IPS-NIHi7 (cell line): ENCODE data around the gene YPEL1.
A peak's percentile ranks its signal among the peaks of the same experiment; 100 is the strongest.
"Not testable (repeated sequence)": the region's sequence is repeated elsewhere in the genome, so short reads cannot be mapped to it uniquely, and the experiment has no call there.

Source experiments
- DNase-seq: peaks from one replicate; pipeline ENCODE4 v3.0.0; 2012; ENCODE audit warnings: mixed read lengths; ENCODE audit errors: extremely low spot score

YPEL1 gene

DNA sequence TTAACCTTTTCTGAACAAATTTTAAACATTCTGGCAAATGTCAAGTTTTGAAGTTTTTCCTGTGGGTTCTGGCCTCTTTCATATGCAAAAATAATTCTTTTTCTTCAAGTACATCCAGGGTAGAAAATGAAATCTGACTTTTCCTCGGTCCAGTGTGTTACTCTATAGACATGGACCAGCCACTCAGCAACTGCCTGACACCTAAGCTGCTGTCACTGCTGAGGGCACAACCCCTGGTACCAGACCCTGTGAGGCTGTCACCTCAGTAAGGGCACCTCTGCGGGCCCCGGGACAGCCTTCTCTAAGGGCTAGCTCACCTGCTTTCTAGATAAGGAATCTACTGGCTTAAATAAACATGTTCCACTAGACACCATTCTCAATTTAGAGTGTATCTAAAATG, 36.0 kb downstream of the YPEL1 start:
- DNase-seq = no peak

DNA sequence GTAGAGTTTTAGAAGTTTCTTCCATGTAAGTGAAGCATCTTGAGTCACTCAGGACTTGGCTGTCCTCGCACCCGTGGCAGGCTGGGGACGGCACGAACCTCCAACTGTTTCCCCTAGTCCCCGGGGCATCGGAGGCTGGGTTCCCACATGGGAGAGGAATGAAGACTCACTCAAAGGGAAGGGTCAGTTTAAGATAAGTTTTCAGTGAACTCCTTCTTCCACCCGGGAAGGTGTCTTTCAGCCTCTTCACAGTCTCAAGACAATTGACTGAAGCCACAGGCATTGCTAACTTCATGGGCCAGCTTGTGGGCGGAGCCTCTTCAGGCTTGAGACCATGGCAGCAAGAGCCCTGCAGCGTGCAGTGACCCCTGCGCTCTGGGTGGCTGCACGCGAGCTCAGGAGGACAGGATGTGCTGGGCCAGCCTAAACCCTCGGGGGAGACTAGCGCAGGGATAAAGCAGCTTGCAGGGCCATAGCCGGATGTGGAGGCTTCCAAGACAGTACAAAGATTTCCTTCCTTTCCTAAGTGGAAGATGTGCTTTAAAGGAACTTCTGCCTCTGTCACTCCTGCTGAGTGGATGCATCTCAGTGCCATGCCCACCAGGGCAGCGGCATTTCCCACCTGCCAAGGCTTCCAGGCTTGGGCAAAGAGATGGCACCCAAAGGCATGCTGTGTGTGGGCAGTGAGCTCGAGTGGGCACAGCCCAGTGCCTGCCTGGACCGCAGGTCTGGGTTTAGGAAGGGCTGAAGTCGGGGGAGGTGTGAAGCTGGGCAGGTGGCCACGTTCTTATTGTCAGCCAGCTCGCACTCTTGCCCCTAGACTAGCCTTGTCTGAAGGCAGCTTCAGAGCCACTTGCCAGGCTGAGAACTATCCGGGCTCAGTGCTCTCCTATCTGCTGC, 36.9 kb downstream of the YPEL1 start:
- DNase-seq = peak; percentile 38

DNA sequence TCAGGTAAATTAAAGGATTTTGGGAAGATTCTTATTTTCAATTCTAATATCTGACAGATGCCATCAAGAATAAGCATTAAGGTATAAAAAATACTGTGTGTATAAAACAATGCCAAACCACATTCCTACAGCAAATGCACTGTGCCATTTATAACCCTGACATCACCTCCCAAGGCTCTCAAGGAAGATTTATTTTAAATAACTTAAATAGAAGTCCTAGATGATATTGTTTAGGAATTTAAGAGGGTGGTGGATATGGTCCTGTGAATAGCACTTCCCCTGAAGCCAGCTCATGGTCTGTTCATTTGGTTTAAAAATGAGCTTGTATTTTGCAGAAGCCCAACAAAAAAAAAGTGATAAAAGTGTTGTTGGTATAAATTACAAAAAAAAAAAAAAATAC, 37.7 kb downstream of the YPEL1 start:
- DNase-seq = no peak

DNA sequence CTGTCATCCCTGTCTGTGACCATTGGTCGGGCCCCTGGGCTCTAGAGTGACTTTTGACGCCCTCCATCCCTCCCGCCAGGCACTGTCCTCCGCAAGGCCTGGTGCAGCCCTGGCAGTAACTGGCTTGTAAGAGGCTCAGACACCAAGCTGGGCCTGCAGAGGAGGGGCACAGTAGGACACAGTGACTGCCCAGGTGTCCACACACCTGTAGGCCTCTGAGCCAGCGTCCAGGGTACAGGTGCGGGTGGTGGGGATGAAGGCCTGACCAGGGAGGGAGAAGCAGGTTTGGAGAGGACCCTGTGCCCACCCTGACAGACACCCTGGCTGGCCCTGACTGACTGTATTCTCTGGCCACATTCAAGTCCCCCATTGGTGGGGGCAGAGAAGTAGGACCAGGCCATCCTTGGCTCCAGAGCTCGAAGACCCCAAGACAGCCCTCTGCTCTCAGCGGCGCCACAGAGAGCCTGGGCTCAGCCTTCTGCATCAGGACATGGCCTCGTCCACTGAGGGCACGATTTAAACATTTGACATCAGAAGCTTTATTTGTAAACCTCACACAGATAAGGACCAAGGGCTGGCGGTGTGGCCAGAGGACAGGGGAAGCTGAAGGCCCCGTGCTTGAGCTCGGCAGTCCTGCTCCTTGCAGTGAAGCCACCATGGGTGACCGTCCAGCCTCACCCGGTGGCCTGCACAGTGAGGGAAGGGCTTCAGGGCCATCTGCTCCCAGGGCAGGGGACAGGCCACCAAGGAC, 38.4 kb downstream of the YPEL1 start:
- DNase-seq = no peak

DNA sequence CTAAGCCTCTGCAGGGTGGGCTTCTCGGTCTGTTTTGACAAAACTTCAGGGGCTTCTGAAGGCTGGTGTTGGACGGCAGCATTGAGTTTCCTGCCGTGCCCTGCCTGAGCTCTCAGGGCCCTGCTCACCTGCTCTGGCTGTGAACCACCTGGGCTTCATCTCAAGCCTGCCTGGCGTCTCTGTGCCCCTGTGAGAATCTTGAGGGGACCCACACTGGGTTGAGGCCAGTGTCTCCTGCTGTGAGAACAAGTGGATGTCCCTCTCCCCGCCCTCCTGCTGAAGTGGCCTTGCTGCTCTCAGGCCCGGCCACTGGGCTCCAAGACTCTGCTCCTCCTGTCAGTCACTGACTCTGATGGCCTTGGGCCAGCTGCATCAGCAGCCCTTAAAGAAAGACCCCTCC, 39.5 kb downstream of the YPEL1 start:
- DNase-seq = no peak

DNA sequence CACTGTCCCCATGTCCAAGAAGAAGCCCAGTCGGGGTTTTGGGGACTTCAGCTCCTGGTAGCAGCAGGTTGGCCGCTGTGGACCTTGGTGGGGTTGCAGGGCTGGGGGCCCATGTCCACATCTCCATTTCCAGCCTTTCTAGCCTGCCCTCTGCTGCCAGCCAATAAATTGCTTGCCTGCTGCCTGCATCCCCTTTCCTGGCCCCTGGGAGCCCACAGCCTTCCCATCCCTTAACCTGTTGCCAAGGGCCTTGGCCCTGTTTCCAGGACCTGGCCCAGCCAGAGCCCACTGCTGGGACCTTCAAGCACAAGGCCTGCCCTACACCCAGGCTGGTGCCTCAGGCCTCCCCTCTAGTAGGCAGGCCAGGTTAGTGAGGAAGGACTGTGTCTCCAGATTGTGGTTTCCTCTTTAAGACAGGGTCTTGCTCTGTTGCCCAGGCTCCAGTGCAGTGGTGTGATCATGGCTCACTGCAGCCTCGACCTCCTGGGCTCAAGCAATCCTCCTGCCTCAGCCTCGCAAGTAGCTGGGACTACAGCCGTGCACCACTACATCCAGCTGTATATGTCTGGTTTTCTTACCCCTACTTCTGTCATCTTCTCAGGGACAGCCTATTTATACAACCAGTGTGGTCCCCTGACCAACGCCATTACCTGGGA, 40.0 kb downstream of the YPEL1 start:
- DNase-seq = no peak

DNA sequence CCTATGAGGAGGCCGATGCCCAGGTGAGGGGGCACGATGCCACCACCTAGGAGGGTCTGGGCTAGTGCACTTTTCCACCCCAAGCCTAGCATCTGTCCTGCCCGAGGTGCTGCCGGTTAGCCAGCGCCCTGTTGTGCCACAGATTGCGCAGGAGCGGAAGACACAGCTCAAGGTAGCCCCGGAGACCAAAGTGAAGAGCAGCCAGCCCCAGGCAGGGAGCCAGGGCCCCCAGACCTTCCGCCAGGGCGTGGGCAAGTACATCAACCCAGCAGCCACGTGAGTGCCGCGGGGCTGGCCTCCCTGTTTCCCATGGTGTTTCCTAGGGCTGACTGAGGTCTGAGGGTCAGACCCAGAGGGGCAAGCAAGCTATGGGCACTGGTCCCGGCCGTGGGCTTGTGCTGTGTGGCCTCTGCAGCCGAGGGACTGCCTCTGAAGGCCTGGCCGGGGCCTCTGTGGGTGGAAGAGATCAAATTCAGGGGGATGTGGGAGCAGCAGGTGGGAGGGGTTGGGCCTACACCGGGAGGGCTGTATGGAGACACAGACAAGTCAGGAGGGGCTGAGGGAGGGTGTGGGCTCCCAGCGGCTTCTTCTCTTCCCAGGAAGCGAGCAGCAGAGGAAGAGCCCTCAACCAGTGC, 40.7 kb downstream of the YPEL1 start:
- DNase-seq = no peak

DNA sequence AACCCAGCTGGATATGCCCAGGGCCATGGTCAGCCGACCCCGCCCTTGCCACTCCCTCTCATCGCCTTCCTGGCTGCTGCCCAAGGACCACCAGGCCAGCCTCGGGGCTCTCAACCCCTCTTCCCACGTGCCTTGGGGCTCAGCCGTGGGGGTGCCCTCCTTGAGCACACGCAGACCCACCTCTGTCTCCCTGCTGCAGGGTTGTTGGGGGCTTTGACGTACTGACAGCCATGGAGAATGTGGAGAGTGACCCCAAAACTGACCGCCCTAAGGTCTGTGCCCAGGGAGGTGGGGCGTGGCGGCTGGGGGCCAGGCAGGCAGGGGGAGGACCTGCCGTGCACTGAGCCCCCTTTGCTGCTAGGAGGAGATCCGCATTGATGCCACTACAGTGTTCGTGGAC, 41.2 kb downstream of the YPEL1 start:
- DNase-seq = no peak

DNA sequence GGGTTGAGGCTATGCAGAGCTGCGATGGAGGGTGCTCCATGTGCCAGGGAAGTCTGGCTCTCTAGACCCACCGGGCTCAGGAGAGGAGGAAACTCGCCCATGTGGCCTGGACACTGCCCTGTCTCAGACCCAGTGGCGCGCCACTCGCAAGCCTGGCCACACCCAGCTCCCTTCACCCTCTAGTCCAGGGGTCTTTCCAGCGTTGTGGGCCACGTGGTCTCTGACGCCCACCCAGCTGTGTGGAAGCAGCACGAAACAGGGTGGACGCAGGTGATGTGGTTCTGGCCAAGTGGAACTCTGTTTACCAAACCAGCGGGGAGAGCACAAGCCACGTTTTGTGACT, 41.6 kb downstream of the YPEL1 start:
- DNase-seq = no peak

DNA sequence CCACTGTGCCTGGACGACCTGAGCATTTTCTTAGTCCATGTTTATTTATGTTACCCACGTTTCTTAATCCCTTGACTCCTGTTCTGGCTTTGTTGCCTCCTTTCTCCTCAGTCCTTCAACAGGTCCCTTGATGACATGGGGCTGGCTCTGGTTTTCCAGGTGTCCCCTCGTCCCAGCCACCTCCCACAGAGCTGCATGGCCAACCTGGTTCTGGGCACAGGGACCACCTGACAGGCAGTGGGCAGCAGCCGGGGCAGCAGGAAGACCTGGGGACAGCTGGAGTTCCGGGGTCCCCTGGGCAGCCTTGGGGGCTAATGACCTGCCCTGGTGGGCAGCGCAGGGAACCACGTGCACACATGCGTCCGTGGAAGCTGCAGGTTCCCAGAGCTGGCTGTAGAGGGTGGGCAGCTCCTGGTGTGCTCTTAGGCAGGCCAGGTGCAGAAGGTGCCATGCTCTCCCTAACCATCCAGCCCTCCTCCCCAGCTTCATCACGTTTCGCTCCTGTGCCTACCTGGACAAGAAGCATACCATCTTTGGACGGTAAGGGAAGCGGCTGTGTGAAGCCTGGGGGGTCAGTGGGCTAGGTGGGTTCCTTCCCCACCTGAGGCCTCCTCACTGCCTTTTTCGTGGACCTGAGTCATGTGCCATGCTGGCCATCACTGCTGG, 42.1 kb downstream of the YPEL1 start:
- DNase-seq = no peak

DNA sequence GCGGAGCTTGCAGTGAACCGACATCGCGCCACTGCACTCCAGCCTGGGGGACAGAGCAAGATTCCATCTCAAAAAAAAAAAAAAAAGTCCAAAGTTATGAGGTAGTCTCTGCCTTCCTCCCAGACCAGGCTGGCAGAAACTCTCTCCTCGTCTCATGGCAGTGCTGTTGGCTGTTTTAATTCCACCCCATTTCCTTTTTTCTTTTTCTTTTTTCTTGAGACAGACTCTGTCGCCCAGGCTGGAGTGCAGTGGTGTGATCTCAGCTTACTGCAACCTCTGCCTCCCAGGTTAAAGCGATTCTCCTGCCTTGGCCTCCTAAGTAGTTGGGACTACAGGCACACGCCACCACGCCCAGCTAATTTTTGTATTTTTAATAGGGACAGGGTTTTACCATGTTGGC, 42.7 kb downstream of the YPEL1 start:
- not testable (repeated sequence) for DNase-seq

DNA sequence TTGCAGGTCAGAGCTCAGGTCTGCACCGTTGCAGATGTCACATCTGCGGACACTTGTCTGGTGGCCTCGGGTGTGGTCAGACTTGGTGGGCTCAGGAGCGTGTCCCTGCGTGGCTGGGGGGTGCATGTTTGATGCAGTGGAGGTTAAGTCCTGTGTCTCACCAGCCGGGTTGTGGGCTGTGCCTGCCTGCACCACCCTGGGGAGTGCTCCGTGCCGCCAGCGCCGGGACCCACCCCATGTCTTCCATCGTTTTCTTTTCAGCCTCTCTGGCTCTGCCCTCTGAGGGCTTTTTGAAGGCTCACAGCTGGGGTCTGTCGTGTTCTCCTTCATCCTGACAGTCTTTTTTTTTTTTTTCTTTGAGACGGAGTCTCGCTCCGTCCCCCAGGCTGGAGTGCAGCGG, 43.8 kb downstream of the YPEL1 start:
- no peak for DNase-seq

DNA sequence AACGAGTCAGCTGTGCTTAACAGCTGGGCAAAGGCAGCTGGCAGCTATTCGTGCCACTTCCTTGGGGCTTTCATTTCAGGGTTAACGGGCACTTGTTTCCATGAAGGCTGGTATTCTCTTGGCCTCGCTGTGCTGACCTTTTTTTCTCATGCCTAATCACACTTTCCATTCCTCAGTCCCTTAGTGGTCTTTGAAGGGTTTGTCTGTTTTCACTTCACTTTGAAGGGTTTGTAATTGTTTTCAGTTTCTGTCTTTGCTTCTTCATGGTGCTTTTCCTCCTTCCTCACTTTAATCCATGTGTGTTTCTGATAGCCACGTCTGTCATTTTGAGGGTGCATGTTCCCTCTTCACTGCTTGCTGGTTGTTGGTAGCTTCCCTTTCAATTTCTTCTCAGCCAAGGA, 45.2 kb downstream of the YPEL1 start:
- DNase-seq = no peak

DNA sequence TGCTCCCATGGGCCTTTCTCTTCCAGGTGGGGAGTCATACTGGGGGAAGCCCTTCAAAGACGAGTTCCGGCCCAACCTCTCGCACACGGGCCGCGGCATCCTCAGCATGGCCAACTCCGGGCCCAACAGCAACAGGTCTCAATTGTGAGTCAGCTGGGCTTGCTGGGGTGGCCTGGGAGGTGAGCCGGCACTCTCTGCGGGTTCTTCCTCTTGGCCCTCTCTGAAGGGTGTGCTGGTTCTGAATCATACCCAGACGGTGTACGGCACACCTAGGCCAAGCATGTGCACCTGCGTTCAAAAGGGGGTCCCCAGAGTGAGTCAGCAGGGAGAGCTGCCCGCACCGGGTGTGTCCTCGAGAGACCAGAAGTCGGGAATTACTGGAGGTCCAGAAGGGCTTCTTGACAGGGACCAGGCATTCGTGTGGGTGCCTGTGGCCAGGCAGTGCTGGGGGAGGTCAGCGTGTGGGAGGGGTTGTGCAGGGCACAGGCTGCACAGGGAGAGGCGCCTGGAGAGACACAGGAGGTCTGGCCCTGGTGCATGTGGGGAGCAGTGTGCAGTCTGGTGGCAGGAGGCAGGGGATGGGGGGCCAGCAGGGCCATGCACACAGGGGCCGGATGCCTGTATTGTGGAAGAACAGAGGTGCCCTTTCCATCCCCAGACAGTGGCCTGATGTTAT, 46.8 kb downstream of the YPEL1 start:
- no peak for DNase-seq

DNA sequence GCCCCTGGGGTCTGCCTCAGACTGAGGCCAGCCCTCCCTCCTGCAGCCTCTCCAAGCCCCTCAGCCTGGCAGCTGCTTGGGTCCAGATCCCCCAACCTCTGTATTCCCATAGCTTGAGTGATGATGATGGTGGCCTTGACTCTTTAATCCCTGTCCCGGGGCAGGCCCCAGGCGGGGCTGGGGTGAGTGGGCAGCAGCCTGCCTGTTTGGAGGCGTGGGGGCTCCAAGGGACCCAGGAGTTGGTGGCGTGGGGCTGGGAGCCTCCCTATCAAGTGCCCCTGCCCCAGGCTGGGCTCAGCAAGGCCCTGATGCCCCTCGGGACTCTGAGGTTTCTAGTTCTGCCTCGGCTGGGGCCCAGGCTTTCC, 47.3 kb downstream of the YPEL1 start:
- DNase-seq = no peak

DNA sequence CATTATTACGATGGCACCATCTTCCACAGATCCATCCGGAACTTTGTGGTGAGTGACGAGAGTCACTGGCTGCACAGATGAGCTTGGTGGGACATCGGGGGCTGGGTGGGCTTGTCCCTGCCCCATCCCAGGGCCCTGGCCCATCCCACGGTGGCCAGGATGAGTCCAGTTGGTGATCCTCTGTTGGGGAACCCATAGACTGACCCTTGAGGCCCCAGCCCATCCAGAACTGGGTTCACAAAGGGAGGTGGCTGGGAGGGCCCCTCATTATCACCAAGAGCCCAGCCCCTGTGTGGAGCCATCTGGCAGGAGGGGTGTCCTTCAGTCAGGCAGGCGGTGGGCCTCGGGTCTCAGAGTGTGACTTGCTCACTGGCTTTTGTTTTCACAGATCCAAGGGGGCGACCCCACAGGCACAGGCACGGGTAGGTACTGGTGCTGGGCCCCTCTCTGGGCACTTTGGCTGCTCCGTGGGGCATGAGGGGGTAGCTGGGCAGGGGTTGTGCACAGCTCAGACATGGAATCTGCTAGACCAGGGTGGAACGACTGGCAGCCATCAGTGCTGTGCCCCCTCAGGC, 47.8 kb downstream of the YPEL1 start:
- no peak for DNase-seq

DNA sequence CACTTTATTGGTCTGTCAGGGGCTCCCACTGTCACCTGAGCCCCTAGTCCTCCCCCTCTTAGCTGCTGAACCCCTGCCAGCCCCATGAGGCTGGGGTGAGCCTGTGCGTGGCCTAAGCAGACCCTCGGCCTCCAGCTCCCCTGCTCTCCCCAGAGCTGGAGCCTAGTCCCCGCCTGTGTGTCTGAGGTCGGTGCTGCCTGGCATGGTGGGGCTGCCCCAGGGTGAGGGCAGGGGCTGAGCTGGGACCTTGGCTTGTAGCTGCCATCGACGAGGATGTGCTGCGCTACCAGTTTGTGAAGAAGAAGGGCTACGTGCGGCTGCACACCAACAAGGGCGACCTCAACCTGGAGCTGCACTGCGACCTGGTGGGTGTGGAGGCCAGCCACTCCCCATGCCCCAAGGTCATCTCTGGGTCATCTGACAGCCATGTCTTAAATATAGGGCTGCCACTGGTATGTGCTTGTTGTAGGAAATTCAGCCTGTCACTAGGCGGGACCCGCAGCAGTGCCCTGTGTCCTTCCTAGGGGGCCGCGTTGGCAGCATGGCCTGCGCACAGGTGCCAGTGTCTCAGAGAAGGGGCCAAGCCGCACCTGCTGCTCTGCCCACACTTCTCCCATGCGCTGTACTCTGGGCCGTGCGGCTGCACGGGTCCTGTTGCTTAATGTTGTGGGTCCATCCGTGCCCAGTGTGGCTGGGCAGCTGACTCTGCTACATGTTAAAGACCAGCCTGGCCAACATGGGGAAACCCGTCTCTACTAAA, 48.8 kb downstream of the YPEL1 start:
- no peak for DNase-seq

DNA sequence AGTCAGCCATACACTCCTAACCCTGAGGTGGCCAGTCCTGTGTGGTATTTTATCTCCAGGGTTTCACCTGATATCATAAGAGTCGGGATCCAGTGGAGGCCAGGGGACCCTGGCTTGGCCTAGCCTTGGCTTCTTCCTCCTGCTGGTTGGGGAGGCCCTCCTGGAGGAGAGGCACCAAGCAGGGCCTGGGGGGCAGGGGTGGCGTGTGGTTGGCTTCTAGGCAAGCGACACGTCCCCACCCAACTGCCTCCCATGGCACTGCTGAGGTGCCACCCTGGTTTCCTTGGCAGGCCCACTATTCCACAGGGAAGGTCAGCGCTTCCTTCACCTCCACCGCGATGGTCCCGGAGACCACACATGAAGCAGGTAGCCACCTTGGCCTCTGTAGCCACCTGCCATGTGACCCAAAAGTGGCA, 49.4 kb downstream of the YPEL1 start:
- DNase-seq = no peak

DNA sequence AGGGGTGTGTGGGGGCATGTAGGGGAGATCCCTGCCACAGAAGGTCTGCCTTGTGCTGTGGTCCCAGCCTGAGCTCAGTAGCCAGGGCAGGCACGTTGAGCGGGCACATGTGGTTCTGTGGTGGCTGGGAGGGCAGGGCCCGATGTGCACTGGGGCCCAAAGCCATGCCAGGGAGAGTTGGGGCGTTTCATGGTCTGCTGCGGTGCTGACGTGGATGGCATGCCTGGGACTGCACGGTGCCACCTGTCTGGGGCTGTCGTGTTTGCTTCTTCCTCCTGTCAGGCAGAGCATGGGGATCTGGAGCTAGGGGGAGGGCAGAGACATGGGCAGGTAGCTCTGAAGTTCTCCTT, 50.5 kb downstream of the YPEL1 start:
- DNase-seq = no peak

DNA sequence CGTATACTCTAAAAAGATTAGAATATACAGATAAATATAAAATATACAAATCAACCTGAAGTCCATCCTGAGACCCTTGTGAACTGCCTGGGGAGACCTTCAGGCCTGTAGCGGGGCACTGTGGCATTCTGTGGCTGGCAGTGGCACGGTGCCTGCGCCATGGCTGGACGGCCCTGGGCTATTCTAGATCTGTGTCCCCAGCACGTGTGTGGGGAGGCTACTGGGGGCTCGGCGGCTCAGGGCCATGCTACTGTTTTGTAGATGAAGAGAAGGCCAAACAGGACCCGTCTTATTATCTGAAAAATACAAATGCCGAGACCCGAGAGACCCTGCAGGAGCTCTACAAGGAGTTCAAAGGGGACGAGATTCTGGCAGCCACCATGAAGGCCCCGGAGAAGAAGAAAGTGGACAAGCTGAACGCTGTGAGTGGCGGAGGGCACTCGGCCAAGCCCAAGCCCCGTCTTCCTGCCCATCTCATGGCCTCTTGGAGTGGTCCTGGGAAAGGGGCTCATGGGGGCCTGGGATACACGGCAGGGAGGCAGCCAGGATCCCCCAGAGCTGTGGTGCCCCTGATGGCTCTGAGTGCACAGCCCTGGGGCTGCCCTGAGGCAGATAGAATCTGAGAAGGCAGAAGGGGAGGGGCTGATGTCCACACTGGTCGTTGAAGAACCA, 51.0 kb downstream of the YPEL1 start:
- DNase-seq = no peak
